HG03457 (cell line): ENCODE measurements around the gene ABCC12.

Source experiments
- ATAC-seq: cut with Tn5 transposase; IDR thresholded peaks from one replicate; pipeline ENCODE4 v1.9.1; 2021; ENCODE audit warnings: moderate number of reproducible peaks; ENCODE audit not compliant: unreplicated experiment

The ABCC12 gene

DNA sequence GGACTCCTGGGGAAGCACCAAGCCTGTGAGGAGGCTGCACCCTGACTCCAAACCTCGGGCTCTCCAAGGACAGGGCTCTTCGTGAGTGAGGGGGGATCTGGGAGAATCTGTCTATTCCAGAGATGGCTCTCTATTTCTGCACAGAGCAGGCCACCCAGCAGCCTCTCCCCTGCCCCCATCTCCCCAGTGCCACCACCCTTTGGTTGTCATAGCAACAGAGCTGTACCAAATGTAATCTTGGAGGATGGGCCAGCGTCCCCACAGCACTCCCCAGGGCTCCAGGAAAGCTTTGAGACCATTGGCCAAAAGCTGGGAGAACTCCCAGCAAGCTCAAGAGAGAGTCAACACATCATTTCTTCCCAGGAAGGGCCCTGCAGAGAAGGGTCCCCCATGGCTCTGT, 49.3 kb downstream of the ABCC12 start:
- no peak for ATAC-seq
